HG02571 (cell line): ENCODE results near the gene AGAP1.

Source experiments
- ATAC-seq: cut with Tn5 transposase; IDR thresholded peaks from one replicate; pipeline ENCODE4 v1.9.1; 2021; ENCODE audit warnings: mild to moderate bottlenecking, moderate library complexity; ENCODE audit not compliant: unreplicated experiment

AGAP1 gene

DNA sequence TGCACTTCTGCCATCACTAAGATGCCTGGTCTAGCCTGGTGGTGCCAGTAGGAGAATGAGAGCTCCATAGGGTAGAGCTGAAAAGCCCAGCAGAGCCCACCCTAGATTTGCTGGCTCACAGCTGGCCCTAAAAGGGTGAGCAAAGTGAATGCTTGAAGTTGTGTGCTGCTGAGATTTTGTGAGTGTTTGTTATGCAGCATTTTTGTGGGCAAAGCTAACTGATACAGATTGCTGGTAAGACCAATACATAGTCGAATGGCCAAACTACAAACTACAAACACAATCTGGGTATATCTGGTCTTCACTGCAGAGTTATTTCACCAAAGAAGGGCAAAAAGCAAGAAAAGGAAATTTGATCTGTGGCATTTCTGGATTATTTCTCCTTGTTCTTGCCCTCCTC is 7.1 kb upstream of the AGAP1 start:
- no peak for ATAC-seq

GRCh38 chr2:235489897-235490296 is 3.9 kb upstream of the AGAP1 start:
- ATAC-seq: no peak

GRCh38 chr2:235492850-235493344 is 946 bp upstream of the AGAP1 start:
- ATAC-seq: no peak

DNA sequence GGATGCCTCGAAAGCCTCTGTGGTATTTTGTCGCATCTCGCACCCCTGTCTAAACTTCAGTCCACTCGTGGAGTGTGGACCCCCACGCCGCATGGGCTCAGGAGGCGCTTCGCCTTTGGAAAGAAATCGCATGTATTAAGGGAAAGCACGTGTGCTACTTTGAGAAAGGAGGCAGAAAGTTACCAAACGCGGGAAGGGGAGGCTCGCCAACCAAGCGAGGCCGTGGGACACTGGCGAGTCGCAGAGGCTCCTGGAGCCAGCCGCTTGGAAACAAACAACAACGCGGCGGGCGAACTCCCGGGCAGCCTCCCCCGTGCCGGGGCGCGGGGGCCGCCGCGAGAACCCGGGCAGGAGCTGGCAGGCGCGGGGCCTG is 455 bp upstream of the AGAP1 start:
- ATAC-seq: no peak

DNA sequence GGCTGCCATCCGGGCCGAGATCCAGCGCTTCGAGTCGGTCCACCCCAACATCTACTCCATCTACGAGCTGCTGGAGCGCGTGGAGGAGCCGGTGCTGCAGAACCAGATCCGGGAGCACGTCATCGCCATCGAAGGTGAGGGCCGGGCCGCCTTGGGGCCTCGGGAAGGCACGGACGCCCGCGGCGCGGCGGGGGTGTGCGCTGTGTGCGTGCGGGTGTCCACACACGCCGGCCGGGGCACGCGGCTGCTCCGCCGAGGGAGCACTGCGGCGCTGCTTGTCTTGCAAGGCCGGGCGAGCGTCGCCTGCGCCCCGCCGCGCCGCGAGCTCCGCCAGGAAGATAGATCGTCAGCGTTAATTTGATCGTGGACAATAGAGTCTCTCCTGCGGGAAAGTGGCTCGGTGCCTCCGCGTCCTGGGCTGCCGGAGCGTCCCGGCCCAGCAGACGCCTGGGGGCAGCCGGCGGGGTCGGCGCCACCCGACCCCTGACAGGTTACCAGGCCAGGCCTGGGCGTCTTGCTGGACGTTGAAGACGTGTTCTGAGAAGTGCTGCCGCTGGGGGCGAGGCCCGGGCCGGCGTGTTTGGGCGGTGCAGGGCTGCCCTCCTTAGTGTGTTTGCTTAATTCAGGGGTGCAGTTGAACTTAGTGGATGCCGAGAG is 1.0 kb downstream of the AGAP1 start:
- no peak for ATAC-seq

- no peak for ATAC-seq
Observed at GRCh38 chr2:235495373-235496238, 1.8 kb downstream of the AGAP1 start.

- no peak for ATAC-seq
Observed at GRCh38 chr2:235496239-235496621, 2.4 kb downstream of the AGAP1 start.

- no peak for ATAC-seq
Observed at GRCh38 chr2:235497096-235497495, 3.3 kb downstream of the AGAP1 start.

DNA sequence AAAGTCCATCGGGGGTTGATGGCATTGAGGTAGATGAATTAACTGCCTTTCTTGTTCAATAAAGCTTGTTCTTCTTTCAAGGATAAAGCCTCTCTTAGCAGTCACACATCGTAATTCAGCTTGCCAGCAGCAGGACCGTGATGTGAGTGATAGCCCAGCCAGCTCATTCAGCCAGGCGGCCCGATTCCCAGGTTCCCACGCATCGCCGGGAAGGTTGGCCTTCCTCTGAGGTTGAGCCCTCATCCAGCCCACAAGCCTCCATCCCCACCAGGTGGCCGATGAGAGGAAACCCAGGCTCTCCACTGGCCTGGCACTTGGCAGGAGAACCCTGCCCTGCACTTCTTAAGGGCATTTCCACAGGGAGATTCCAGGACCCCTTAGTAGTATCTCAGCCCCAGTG is 4.7 kb downstream of the AGAP1 start:
- ATAC-seq: no peak

DNA sequence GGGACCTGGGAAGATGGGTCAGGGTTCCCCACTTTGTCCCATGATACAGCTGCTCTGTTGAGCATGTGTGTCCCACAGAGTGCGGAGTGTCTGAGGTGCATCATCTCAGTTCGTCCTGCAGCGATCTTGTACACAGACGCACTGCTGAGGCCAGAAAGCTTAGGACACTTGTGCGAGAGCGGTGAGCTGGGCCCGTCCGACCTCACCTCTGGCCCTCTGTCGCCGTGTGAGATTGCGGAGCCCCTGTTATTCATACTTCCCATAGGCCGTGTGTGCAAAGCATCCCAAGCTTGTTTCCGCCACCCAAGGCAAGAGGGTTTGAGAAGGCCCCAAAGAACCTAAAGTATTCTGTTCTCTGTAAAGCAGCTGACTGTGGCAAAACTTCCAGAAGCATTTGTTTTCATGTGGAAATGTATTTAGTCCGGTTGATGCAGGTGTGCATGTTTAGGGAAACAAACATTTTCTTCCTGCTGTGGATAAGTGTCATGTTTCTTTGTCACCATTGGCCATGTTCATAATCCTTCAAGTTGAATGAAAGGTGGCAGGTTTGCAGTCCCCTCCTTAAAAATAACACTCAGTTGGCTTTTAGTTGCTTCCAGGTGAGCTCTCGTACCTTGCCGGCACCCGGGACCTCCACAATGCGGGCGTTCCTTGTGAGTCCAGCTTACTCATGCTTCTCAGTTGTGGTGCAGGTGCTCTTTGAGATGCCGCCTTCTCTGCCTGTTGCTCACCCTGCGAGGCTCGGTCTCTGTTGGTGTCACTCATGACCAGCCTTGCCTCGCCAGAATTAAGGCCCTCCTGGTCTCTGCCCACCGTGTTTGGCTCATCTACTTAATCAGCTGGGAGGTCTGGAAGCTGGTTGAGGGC is 5.3 kb downstream of the AGAP1 start:
- no peak for ATAC-seq

- no peak for ATAC-seq
Observed at GRCh38 chr2:235500110-235500760, 6.4 kb downstream of the AGAP1 start.

GRCh38 chr2:235500761-235501672 is 7.2 kb downstream of the AGAP1 start:
- ATAC-seq: no peak

DNA sequence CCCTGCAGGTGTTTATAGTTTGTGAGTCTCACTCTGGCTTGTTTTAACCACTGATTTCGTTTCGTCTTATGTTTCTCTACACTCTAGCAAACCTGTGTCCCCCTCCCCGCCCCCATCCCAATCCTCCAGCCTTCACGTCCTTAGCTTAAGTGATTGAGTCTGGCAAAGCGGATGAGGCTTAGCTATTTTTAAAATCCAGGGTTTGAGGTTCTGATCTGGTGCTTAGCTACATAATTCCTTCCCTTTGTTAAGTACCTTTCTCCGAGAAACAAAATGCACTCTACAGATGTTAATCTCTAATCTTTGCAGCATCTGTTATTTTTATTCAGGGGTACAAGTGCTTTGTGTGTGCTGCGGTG is 7.8 kb downstream of the AGAP1 start:
- no peak for ATAC-seq

GRCh38 chr2:235502336-235502735 is 8.5 kb downstream of the AGAP1 start:
- no peak for ATAC-seq

DNA sequence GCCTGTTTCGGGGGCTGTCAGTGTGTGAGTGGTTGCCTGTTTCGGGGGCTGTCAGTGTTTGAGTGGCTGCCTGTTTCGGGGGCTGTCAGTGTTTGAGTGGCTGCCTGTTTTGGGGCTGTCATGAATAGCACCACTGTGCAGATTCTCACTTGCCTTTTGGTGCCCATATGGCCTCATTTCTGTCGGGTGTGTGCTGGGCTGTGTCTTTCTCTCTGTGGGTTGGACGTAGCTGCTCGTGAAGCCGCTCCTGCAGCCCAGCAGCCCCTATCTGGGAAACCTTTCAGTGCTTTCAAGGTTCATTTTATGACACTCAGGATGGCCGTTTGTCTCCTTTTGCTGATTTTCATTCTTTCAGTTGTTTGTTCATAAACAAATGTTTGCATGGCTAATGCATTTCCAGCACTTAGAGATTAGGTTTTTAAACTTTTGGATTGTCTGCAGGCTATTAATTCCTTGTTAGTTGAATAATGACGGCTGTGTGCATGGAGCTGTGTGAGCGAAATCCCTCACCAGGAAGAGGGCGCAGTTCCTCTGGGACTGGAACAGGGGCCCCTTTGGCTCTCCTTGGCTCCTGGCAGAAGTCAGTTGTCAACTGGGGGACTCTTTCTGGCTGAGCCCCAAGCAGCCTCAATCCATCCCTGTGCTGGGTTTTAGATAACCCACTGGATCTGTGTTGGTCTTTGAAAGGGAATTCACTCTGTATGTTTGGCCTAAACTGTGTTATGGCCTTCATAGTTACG is 10.8 kb downstream of the AGAP1 start:
- ATAC-seq: no peak

DNA sequence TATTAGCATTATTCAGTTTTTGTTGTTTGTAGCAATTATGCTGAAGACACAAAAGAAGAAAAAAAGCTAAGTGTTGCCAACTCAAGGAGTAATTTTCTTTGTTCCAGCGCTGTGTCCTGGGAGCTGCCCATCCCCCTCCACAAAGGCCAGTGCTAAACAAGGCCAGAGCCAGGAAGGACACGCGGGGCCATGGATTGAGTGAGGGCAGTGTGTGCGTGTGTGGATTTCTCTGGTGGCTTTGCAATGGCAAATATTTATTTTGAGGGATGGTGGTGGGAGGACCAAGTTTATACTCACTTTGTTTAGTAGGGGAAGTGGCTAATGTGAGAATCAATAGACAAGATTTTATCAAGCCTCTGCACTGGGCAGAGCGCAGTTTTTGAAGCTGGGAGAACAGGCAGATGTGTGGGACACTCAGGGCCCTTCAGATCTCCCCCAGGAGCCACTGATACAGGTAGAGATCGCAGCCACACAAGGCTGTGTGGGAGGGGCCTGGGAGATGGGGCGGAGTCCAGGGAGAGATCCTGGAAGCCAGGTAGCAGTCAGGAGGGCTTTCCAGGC is 11.4 kb downstream of the AGAP1 start:
- ATAC-seq: no peak

DNA sequence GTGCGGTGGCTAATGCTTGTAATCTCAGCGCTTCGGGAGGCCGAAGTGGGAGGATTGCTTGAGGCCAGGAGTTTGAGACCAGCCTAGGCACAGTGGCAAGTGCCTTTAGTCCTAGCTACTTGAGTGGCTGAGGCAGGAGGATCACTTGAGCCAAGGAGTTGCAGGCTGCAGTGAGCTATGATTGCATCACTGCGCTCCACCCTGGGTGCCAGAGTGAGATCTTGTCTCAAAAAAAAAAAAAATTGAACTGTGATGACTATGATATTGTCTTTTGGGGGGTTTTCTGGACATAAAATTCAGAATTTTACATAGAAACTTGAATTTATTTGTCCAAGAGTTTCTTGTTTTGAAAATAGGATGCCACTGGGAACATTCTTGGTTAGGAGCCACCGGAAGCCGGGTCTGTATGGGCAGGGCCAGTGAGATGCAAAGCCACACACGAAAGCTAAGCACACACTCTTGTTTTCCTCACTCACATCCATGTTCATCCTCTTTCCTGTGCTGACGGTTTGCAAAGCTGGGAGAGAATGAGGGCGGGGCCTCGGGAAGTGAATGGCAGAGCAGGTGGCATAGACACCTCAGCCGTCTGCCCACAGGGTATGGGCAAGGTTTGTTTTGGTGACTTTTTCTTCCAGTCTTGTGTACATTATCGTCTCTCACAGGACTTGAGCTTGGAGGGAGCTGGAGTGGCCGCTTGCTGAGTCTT is 12.6 kb downstream of the AGAP1 start:
- ATAC-seq: no peak

DNA sequence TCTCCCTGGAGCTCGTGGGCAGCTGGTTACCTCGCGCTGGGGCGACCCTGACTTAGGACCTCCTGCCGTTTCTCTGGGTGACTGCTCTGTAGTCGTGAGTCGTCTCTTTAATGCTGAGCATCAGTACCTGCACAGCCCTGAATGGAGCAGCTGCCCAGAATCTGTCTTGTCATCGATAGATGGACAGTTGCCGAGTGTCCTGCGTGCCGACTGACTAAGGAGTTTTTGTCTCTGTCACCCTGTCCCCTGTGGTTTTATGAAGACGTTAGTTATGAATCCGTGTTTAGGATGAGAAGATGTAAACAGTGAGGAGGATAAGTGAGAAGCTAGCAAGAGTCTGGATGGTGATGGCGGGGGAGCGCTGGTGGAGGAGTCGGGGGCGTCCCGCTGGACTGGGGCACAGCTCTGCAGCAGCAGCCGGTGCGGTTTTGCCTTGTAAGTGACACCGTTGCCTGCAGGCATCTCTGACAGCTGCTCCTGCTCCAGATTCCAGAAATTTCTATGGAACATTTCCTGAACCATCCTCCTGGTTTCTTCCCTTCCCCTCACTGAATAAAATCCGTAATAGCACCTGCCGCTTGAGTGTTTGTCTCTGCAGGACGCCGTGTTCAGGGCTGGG is 13.3 kb downstream of the AGAP1 start:
- ATAC-seq: no peak
